IMR-90 (cell line): ENCODE measurements around the gene GBP7.

Experiments used
- SMC3 ChIP-seq: fragments of 150-350 bp; IDR thresholded peaks from 2 replicates; pipeline ENCODE4 v1.6.1; 2016; ENCODE audit warnings: low read depth, mild to moderate bottlenecking, antibody characterized with exemption, low read length, moderate library complexity
- TF ChIP-seq, protein P1 (sequence below): fragments of 150-350 bp; IDR thresholded peaks from 2 replicates; pipeline ENCODE4 v1.6.1; 2017; ENCODE audit warnings: mild to moderate bottlenecking, antibody characterized with exemption, low read length, low read depth

DNA sequence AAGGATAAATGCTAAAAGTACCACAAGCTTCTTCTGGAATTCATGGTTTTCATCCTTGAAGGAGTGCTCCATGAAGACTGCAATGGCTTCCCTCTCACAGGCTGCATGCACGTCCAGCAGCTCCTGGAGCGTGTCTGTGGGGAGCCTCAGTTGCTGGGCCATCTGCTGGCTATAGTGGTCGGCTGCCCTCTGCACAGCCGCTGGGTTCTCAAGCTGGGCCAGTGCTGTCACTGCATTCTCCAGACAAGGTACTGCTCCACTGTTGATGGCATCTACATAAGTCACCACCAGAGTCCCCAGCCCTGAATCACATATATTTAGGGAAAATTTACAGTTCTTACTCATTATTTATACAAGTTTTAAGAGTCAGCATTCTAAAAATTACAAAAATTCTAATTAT is 14.2 kb upstream of the GBP7 start:
- TF ChIP-seq, protein P1, sequence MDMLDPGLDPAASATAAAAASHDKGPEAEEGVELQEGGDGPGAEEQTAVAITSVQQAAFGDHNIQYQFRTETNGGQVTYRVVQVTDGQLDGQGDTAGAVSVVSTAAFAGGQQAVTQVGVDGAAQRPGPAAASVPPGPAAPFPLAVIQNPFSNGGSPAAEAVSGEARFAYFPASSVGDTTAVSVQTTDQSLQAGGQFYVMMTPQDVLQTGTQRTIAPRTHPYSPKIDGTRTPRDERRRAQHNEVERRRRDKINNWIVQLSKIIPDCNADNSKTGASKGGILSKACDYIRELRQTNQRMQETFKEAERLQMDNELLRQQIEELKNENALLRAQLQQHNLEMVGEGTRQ = no peak
- TF ChIP-seq SMC3 = no peak
